PFSK-1 (cell line): ENCODE results near the gene CUL4A.

ENCODE experiments used
- FOXP2 ChIP-seq: optimal IDR thresholded peaks from 2 replicates; pipeline ENCODE3; 2011; ENCODE audit warnings: borderline replicate concordance, control low read depth, inconsistent platforms; ENCODE audit not compliant: insufficient read depth; ENCODE audit errors: extremely low read length, extremely low read depth
- POLR2AphosphoS5 ChIP-seq: IDR thresholded peaks from 2 replicates; pipeline ENCODE4 v1.6.1; 2012; ENCODE audit warnings: low read depth, mild to moderate bottlenecking, control low read depth, low read length, moderate library complexity
- SIN3A ChIP-seq: IDR thresholded peaks from 2 replicates; pipeline ENCODE4 v1.6.1; 2012; ENCODE audit warnings: mild to moderate bottlenecking, low read length, moderate library complexity, borderline replicate concordance; ENCODE audit not compliant: insufficient read depth
- TAF1 ChIP-seq: IDR thresholded peaks from 2 replicates; pipeline ENCODE4 v1.6.1; 2012; ENCODE audit warnings: low read length, control low read depth, borderline replicate concordance; ENCODE audit not compliant: insufficient read depth
- TF ChIP-seq, protein P1 (sequence below), 2 experiments: IDR thresholded peaks; 2 replicates each; pipeline versions ENCODE4 v1.6.1 to v1.8.0; 2011 to 2012; ENCODE audit warnings: low read depth in 2 of 2, low read length in 2 of 2, control low read depth in 1 of 2, inconsistent platforms in 1 of 2, mild to moderate bottlenecking in 1 of 2, moderate library complexity in 1 of 2; ENCODE audit not compliant: insufficient read depth in 1 of 2

CUL4A gene

GRCh38 chr13:113195360-113195759 is 14.1 kb upstream of the CUL4A start:
- no peak for TF ChIP-seq FOXP2
- no peak for TF ChIP-seq TAF1
- TF ChIP-seq SIN3A = no peak
- TF ChIP-seq, protein P1, sequence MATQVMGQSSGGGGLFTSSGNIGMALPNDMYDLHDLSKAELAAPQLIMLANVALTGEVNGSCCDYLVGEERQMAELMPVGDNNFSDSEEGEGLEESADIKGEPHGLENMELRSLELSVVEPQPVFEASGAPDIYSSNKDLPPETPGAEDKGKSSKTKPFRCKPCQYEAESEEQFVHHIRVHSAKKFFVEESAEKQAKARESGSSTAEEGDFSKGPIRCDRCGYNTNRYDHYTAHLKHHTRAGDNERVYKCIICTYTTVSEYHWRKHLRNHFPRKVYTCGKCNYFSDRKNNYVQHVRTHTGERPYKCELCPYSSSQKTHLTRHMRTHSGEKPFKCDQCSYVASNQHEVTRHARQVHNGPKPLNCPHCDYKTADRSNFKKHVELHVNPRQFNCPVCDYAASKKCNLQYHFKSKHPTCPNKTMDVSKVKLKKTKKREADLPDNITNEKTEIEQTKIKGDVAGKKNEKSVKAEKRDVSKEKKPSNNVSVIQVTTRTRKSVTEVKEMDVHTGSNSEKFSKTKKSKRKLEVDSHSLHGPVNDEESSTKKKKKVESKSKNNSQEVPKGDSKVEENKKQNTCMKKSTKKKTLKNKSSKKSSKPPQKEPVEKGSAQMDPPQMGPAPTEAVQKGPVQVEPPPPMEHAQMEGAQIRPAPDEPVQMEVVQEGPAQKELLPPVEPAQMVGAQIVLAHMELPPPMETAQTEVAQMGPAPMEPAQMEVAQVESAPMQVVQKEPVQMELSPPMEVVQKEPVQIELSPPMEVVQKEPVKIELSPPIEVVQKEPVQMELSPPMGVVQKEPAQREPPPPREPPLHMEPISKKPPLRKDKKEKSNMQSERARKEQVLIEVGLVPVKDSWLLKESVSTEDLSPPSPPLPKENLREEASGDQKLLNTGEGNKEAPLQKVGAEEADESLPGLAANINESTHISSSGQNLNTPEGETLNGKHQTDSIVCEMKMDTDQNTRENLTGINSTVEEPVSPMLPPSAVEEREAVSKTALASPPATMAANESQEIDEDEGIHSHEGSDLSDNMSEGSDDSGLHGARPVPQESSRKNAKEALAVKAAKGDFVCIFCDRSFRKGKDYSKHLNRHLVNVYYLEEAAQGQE (IDR thresholded peaks at IDR 0.05; ENCODE audit: insufficient read depth in 1 of 2, low read depth in 2 of 2, low read length in 2 of 2) = no peak
- TF ChIP-seq POLR2AphosphoS5 = no peak

- TF ChIP-seq POLR2AphosphoS5 (no peak), TAF1 (no peak), SIN3A (no peak), FOXP2 (no peak)
- TF ChIP-seq, protein P1 (IDR thresholded peaks at IDR 0.05; ENCODE audit: insufficient read depth in 1 of 2, low read depth in 2 of 2, low read length in 2 of 2) = no peak
Measured at GRCh38 chr13:113196970-113197737, 12.3 kb upstream of the CUL4A start.

GRCh38 chr13:113201815-113202214 is 7.6 kb upstream of the CUL4A start:
- TF ChIP-seq FOXP2 = no peak
- TF ChIP-seq, protein P1 (IDR thresholded peaks at IDR 0.05; ENCODE audit: insufficient read depth in 1 of 2, low read depth in 2 of 2, low read length in 2 of 2) = no peak
- no peak for TF ChIP-seq SIN3A
- TF ChIP-seq TAF1 = no peak

DNA sequence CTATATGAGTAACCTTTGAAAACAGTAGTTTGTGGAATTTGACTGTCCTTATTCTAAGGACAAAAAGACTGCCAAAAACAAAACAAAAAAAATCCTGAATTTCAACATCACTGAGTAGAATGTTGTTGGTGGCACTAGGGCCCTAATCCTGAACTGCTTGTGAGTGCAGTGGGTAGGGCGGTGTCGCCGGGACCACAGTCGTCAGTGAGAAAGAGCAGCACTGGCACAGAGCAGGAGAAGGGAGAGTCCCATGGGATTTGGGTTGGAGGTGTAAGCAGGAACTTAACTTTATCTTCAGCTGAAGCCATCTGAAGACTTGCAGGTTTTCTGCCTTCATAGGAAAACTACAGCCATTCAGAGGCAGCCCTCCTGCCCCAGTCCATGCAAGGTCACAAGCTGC is 6.5 kb upstream of the CUL4A start:
- TF ChIP-seq SIN3A (no peak), TAF1 (no peak), FOXP2 (no peak)
- TF ChIP-seq, protein P1 (IDR thresholded peaks at IDR 0.05; ENCODE audit: insufficient read depth in 1 of 2, low read depth in 2 of 2, low read length in 2 of 2) = no peak
